GM23338 (cell line): ENCODE measurements around the gene CAMTA1. TPM values are rescaled to one million over a fixed set of nuclear protein-coding genes. Genes with fewer than 3 reads are reported as not detected.

Source experiments
- ATAC-seq: fragments of 200-7000 bp; cut with Tn5 transposase; 3 replicates; pipeline ENCODE4 v1.9.1; 2020
- DNase-seq: peaks from one replicate; pipeline ENCODE4 v3.0.0-alpha.2; 2015; ENCODE audit warnings: low spot score
- H2AFZ ChIP-seq: fragments of 200-600 bp; sonication (generic); 2 replicates; pipeline ENCODE4 v1.8.0; 2016; ENCODE audit warnings: antibody characterized with exemption, mild to moderate bottlenecking, moderate library complexity
- H3F3A ChIP-seq: fragments of 200-600 bp; sonication (generic); replicated peaks from 2 replicates; pipeline ENCODE4 v1.8.0; 2017; ENCODE audit warnings: antibody characterized with exemption, mixed run types, low read depth
- H3K27ac ChIP-seq: fragments of 200-600 bp; sonication (generic); 2 replicates; pipeline ENCODE4 v1.6.1; 2016; ENCODE audit warnings: low read depth
- H3K27me3 ChIP-seq: fragments of 200-600 bp; sonication (generic); 2 replicates; pipeline ENCODE4 v1.8.0; 2016; ENCODE audit warnings: mild to moderate bottlenecking, mixed run types, moderate library complexity; ENCODE audit not compliant: insufficient read depth
- H3K36me3 ChIP-seq: fragments of 200-600 bp; sonication (generic); 2 replicates; pipeline ENCODE4 v1.8.0; 2016; ENCODE audit warnings: mild to moderate bottlenecking; ENCODE audit not compliant: insufficient read depth
- H3K4me1 ChIP-seq: fragments of 200-600 bp; sonication (generic); 2 replicates; pipeline ENCODE4 v1.8.0; 2016; ENCODE audit warnings: mild to moderate bottlenecking, moderate library complexity; ENCODE audit not compliant: insufficient read depth
- H3K4me2 ChIP-seq: fragments of 200-600 bp; sonication (generic); 2 replicates; pipeline ENCODE4 v1.7.1; 2017; ENCODE audit warnings: mixed run types
- H3K4me3 ChIP-seq: fragments of 200-600 bp; sonication (generic); 2 replicates; pipeline ENCODE4 v1.6.1; 2016; ENCODE audit warnings: mixed run types
- H3K79me2 ChIP-seq: fragments of 200-600 bp; sonication (generic); replicated peaks from 2 replicates; pipeline ENCODE4 v1.8.0; 2017; ENCODE audit warnings: mild to moderate bottlenecking; ENCODE audit not compliant: insufficient read depth
- H3K9me2 ChIP-seq: fragments of 200-600 bp; sonication (generic); 2 replicates; pipeline ENCODE4 v1.8.0; 2017; ENCODE audit not compliant: insufficient read depth
- H4K20me1 ChIP-seq: fragments of 200-600 bp; sonication (generic); replicated peaks from 2 replicates; pipeline ENCODE4 v1.8.0; 2017; ENCODE audit warnings: mild to moderate bottlenecking; ENCODE audit not compliant: insufficient read depth
- H3K27ac Mint-ChIP-seq: 2 replicates; pipeline ENCODE4 v1.8.0; 2020; ENCODE audit warnings: inconsistent platforms, mild to moderate bottlenecking, moderate library complexity, mixed read lengths
- H3K27me3 Mint-ChIP-seq: 3 replicates; pipeline ENCODE4 v1.8.0; 2022; ENCODE audit warnings: low read depth, mild to moderate bottlenecking, moderate library complexity, mixed read lengths, inconsistent platforms; ENCODE audit not compliant: insufficient read depth, poor library complexity
- H3K36me3 Mint-ChIP-seq: 3 replicates; pipeline ENCODE4 v1.8.0; 2021; ENCODE audit warnings: low read depth, mild to moderate bottlenecking, inconsistent platforms, moderate library complexity, mixed read lengths
- H3K4me1 Mint-ChIP-seq: 3 replicates; pipeline ENCODE4 v1.8.0; 2020; ENCODE audit warnings: mild to moderate bottlenecking, inconsistent platforms, mixed read lengths
- H3K4me3 Mint-ChIP-seq: 3 replicates; pipeline ENCODE4 v1.8.0; 2021; ENCODE audit warnings: moderate library complexity, mild to moderate bottlenecking, inconsistent platforms, mixed read lengths
- H3K9me3 Mint-ChIP-seq: 3 replicates; pipeline ENCODE4 v1.8.0; 2020; ENCODE audit warnings: moderate library complexity, mild to moderate bottlenecking, inconsistent platforms, mixed read lengths
- CREB1 ChIP-seq: fragments of 250-450 bp; sonication (Bioruptor Pico); IDR thresholded peaks from 2 replicates; pipeline ENCODE4 v1.5.0; 2020; ENCODE audit warnings: low read depth, mild to moderate bottlenecking, moderate library complexity
- EZH2 ChIP-seq: fragments of 200-600 bp; sonication (generic); IDR thresholded peaks from one replicate; pipeline ENCODE4 v1.8.0; 2017; ENCODE audit warnings: antibody characterized with exemption, mild to moderate bottlenecking, low read depth; ENCODE audit not compliant: unreplicated experiment
- EZH2phosphoT487 ChIP-seq: fragments of 200-600 bp; sonication (generic); IDR thresholded peaks from one replicate; pipeline ENCODE4 v1.8.1; 2018; ENCODE audit warnings: antibody characterized with exemption; ENCODE audit not compliant: unreplicated experiment
- JUNB ChIP-seq: IDR thresholded peaks from one replicate; pipeline ENCODE4 v1.6.1; 2016; ENCODE audit warnings: antibody characterized with exemption; ENCODE audit not compliant: unreplicated experiment
- NANOG ChIP-seq: IDR thresholded peaks from 2 replicates; pipeline ENCODE4 v1.6.1; 2016; ENCODE audit warnings: antibody characterized with exemption, borderline replicate concordance
- POLR2AphosphoS5 ChIP-seq: IDR thresholded peaks from 2 replicates; pipeline ENCODE4 v1.6.1; 2016; ENCODE audit warnings: antibody characterized with exemption, low read depth
- STAT1 ChIP-seq: IDR thresholded peaks from one replicate; pipeline ENCODE4 v1.6.1; 2016; ENCODE audit warnings: antibody characterized with exemption; ENCODE audit not compliant: unreplicated experiment
- ZNF114 ChIP-seq: fragments of 250-450 bp; sonication (Bioruptor Pico); IDR thresholded peaks from 2 replicates; pipeline ENCODE4 v1.5.0; 2020; ENCODE audit warnings: mild to moderate bottlenecking, moderate library complexity
- ZNF331 ChIP-seq: fragments of 250-450 bp; sonication (Bioruptor Pico); IDR thresholded peaks from 2 replicates; pipeline ENCODE4 v1.5.0; 2020; ENCODE audit warnings: low read depth, mild to moderate bottlenecking, moderate library complexity
- polyA plus RNA-seq: library from polyadenylated mRNA; unstranded; fragments of >200 nt; fragmentation: Nextera tagmentation; extraction: Ambion mirVana; gene quantifications from 2 replicates; pipeline ENCODE4 v1.2.1, GENCODE V29; 2016
- total RNA-seq: library from RNA; depleted of rRNA; stranded (reverse); fragments of >200 nt; shearing (Covaris generic); gene quantifications from 2 replicates; pipeline ENCODE4 v1.2.3, GENCODE V29; 2014
- TF ChIP-seq, protein P1 (sequence below): IDR thresholded peaks from one replicate; pipeline ENCODE4 v1.6.1; 2018; ENCODE audit warnings: antibody characterized with exemption; ENCODE audit not compliant: unreplicated experiment
- TF ChIP-seq, protein P2 (sequence below): IDR thresholded peaks from 2 replicates; pipeline ENCODE4 v1.6.1; 2016; ENCODE audit warnings: antibody characterized with exemption
- TF ChIP-seq, protein P3 (sequence below), 2 experiments: fragments of 200-600 bp in 1 of 2; sonication (generic) in 1 of 2; conservative IDR thresholded peaks; 2 replicates each; pipeline versions ENCODE4 v1.5.1 to v1.6.1; 2016 to 2017; ENCODE audit warnings: antibody characterized with exemption in 2 of 2, low read depth in 2 of 2, mild to moderate bottlenecking in 2 of 2, moderate library complexity in 1 of 2
- TF ChIP-seq, protein P4 (sequence below): fragments of 250-450 bp; sonication (Bioruptor Pico); IDR thresholded peaks from 2 replicates; pipeline ENCODE4 v1.5.0; 2020; ENCODE audit warnings: mild to moderate bottlenecking, moderate library complexity

The CAMTA1 gene
- total and polyA plus RNA-seq, 2 experiments from 2014 or later, result 115 to 519 TPM

DNA sequence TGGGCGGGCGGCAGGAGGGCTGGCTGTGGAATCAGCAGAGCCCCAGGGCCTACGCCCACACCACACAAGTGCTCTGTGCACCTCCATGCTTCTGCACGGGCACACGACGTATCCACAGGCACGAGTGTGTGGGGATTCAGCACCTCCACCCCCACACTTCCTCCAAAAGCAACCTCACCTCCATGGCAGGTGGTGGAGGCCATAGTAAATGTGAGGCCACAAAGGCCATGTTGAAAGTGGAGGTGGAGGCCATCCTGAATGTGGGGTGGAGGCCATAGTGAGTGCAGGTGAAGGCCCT lies 860.4 kb downstream of the CAMTA1 start:
- no peak overlapping the region for H2AFZ ChIP-seq
- H3K4me1 ChIP-seq, result no peaks in the 10 kb centered on the region
- no peaks in the 10 kb centered on the region; the same call in 2 of the 3 replicates for H3K36me3 Mint-ChIP-seq
- TF ChIP-seq, protein P1, sequence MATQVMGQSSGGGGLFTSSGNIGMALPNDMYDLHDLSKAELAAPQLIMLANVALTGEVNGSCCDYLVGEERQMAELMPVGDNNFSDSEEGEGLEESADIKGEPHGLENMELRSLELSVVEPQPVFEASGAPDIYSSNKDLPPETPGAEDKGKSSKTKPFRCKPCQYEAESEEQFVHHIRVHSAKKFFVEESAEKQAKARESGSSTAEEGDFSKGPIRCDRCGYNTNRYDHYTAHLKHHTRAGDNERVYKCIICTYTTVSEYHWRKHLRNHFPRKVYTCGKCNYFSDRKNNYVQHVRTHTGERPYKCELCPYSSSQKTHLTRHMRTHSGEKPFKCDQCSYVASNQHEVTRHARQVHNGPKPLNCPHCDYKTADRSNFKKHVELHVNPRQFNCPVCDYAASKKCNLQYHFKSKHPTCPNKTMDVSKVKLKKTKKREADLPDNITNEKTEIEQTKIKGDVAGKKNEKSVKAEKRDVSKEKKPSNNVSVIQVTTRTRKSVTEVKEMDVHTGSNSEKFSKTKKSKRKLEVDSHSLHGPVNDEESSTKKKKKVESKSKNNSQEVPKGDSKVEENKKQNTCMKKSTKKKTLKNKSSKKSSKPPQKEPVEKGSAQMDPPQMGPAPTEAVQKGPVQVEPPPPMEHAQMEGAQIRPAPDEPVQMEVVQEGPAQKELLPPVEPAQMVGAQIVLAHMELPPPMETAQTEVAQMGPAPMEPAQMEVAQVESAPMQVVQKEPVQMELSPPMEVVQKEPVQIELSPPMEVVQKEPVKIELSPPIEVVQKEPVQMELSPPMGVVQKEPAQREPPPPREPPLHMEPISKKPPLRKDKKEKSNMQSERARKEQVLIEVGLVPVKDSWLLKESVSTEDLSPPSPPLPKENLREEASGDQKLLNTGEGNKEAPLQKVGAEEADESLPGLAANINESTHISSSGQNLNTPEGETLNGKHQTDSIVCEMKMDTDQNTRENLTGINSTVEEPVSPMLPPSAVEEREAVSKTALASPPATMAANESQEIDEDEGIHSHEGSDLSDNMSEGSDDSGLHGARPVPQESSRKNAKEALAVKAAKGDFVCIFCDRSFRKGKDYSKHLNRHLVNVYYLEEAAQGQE, result no peak
- TF ChIP-seq ZNF114 (no peak), ZNF331 (CRISPR knock-in tag) (no peak), EZH2phosphoT487 (no peak), JUNB (no peak), EZH2 (no peak), NANOG (no peak), CREB1 (CRISPR knock-in tag) (no peak), POLR2AphosphoS5 (no peak), STAT1 (no peak)
- TF ChIP-seq, protein P2, sequence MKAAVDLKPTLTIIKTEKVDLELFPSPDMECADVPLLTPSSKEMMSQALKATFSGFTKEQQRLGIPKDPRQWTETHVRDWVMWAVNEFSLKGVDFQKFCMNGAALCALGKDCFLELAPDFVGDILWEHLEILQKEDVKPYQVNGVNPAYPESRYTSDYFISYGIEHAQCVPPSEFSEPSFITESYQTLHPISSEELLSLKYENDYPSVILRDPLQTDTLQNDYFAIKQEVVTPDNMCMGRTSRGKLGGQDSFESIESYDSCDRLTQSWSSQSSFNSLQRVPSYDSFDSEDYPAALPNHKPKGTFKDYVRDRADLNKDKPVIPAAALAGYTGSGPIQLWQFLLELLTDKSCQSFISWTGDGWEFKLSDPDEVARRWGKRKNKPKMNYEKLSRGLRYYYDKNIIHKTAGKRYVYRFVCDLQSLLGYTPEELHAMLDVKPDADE, result no peak
- TF ChIP-seq, protein P3, sequence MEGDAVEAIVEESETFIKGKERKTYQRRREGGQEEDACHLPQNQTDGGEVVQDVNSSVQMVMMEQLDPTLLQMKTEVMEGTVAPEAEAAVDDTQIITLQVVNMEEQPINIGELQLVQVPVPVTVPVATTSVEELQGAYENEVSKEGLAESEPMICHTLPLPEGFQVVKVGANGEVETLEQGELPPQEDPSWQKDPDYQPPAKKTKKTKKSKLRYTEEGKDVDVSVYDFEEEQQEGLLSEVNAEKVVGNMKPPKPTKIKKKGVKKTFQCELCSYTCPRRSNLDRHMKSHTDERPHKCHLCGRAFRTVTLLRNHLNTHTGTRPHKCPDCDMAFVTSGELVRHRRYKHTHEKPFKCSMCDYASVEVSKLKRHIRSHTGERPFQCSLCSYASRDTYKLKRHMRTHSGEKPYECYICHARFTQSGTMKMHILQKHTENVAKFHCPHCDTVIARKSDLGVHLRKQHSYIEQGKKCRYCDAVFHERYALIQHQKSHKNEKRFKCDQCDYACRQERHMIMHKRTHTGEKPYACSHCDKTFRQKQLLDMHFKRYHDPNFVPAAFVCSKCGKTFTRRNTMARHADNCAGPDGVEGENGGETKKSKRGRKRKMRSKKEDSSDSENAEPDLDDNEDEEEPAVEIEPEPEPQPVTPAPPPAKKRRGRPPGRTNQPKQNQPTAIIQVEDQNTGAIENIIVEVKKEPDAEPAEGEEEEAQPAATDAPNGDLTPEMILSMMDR (conservative IDR thresholded peaks at IDR 0.05; ENCODE audit: low read depth in 2 of 2), result no peak
- TF ChIP-seq, protein P4, sequence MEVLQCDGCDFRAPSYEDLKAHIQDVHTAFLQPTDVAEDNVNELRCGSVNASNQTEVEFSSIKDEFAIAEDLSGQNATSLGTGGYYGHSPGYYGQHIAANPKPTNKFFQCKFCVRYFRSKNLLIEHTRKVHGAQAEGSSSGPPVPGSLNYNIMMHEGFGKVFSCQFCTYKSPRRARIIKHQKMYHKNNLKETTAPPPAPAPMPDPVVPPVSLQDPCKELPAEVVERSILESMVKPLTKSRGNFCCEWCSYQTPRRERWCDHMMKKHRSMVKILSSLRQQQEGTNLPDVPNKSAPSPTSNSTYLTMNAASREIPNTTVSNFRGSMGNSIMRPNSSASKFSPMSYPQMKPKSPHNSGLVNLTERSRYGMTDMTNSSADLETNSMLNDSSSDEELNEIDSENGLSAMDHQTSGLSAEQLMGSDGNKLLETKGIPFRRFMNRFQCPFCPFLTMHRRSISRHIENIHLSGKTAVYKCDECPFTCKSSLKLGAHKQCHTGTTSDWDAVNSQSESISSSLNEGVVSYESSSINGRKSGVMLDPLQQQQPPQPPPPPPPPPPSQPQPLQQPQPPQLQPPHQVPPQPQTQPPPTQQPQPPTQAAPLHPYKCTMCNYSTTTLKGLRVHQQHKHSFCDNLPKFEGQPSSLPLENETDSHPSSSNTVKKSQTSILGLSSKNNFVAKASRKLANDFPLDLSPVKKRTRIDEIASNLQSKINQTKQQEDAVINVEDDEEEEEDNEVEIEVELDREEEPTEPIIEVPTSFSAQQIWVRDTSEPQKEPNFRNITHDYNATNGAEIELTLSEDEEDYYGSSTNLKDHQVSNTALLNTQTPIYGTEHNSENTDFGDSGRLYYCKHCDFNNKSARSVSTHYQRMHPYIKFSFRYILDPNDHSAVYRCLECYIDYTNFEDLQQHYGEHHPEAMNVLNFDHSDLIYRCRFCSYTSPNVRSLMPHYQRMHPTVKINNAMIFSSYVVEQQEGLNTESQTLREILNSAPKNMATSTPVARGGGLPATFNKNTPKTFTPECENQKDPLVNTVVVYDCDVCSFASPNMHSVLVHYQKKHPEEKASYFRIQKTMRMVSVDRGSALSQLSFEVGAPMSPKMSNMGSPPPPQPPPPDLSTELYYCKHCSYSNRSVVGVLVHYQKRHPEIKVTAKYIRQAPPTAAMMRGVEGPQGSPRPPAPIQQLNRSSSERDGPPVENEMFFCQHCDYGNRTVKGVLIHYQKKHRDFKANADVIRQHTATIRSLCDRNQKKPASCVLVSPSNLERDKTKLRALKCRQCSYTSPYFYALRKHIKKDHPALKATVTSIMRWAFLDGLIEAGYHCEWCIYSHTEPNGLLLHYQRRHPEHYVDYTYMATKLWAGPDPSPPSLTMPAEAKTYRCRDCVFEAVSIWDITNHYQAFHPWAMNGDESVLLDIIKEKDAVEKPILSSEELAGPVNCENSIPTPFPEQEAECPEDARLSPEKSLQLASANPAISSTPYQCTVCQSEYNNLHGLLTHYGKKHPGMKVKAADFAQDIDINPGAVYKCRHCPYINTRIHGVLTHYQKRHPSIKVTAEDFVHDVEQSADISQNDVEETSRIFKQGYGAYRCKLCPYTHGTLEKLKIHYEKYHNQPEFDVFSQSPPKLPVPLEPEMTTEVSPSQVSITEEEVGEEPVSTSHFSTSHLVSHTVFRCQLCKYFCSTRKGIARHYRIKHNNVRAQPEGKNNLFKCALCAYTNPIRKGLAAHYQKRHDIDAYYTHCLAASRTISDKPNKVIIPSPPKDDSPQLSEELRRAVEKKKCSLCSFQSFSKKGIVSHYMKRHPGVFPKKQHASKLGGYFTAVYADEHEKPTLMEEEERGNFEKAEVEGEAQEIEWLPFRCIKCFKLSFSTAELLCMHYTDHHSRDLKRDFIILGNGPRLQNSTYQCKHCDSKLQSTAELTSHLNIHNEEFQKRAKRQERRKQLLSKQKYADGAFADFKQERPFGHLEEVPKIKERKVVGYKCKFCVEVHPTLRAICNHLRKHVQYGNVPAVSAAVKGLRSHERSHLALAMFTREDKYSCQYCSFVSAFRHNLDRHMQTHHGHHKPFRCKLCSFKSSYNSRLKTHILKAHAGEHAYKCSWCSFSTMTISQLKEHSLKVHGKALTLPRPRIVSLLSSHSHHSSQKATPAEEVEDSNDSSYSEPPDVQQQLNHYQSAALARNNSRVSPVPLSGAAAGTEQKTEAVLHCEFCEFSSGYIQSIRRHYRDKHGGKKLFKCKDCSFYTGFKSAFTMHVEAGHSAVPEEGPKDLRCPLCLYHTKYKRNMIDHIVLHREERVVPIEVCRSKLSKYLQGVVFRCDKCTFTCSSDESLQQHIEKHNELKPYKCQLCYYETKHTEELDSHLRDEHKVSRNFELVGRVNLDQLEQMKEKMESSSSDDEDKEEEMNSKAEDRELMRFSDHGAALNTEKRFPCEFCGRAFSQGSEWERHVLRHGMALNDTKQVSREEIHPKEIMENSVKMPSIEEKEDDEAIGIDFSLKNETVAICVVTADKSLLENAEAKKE (CRISPR knock-in tag), result no peak
- no peak overlapping the region for H3K4me3 ChIP-seq
- no peaks in the 10 kb centered on the region for H3K36me3 ChIP-seq
- H3K79me2 ChIP-seq, result no peaks in the 10 kb centered on the region
- no peak for DNase-seq
- H3K27me3 ChIP-seq, result no peaks in the 10 kb centered on the region
- no peak overlapping the region for H3K4me2 ChIP-seq
- H3K9me3 Mint-ChIP-seq, result no peaks in the 10 kb centered on the region; the same call in 2 of the 3 replicates
- H3F3A ChIP-seq, result no peaks in the 10 kb centered on the region
- no peak for ATAC-seq
- H3K4me1 Mint-ChIP-seq, result peaks cover 10% of the 10 kb centered on the region
- H3K27me3 Mint-ChIP-seq, result peaks cover 5% of the 10 kb centered on the region
- H3K9me2 ChIP-seq, result no peaks in the 10 kb centered on the region
- H3K27ac Mint-ChIP-seq, result no peak overlapping the region
- H3K4me3 Mint-ChIP-seq, result no peak overlapping the region
- no peak overlapping the region for H3K27ac ChIP-seq
- no peaks in the 10 kb centered on the region for H4K20me1 ChIP-seq
